Measurements from ENCODE around the gene DCTN2.
A peak's percentile ranks its signal among the peaks of the same experiment; 100 is the strongest.
"Not testable (repeated sequence)": the region's sequence is repeated elsewhere in the genome, so short reads cannot be mapped to it uniquely, and the experiment has no call there.

DCTN2 gene

DNA sequence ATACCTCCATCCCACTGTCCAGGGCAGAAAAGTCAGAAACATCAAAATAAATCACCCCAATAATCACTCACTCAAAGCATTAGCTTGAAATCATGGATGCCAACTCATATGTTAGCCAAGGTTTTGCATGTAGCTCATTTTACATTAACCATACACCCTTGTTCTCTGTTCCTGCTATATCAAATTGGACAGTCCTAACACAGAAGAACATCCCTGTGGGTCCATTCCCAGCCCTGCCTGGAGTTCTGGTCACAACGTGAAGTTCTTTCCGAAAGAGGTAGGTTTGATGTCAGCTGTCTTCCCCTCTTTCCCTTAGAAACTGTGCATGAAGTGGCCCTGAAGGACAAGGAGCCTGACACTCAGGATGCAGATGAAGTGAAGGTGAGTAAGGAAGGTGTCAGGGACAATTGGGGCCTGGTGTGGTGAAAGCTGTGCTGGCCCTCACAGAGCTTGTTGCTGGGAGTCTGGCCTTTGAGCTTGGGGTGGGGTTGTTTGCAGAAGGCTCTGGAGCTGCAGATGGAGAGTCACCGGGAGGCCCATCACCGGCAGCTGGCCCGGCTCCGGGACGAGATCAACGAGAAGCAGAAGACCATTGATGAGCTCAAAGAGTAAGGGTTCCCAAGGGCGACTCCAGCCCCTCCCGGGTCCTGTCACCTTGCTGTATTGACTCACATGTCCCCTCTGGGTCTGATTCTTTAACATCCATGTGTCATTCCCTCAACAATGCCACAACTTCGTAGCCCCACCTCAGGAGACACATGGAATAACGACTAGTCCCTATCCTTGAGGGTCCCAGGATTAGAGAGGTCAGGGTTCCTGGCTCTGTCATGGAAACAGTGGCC is 29.0 kb upstream of the DCTN2 start:
- DNase-seq (ENCODE audit: low read depth), result no peak
- H3K4me3 ChIP-seq (ENCODE audit: low read length), result no peak overlapping the region
- H3K4me1 ChIP-seq (ENCODE audit: control insufficient read depth, insufficient read depth, low read length), result no peaks in the 10 kb centered on the region
- peaks cover 53% of the 10 kb centered on the region for H3K27me3 ChIP-seq (replicated peaks; ENCODE audit: control insufficient read depth, insufficient read depth, low read length)
- no peaks in the 10 kb centered on the region for H3K36me3 ChIP-seq (ENCODE audit: control insufficient read depth, insufficient read depth, low read length, severe bottlenecking)
- H3K9me3 ChIP-seq (ENCODE audit: control insufficient read depth, low read length), result no peaks in the 10 kb centered on the region
- no peak overlapping the region for H3K9ac ChIP-seq (ENCODE audit: low read length)

DNA sequence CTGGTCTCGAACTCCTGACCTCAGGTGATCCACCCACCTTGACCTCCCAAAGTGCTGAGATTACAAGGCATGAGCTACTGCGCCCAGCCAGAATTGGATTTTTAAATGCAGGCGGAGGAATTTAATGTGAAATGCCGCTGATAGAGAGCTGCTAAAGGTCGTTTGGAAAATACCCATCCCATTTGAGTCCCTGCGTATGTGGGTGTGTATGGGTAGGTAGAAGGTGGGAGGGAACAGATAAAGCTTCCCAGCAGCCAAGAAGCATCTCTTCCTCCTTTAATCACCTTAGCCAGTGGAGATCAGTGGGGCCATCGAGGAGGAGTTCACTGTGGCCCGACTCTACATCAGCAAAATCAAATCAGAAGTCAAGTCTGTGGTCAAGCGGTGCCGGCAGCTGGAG is 27.8 kb upstream of the DCTN2 start:
- H3K4me3 ChIP-seq (ENCODE audit: low read length), result no peak overlapping the region

GRCh38 chr12:57571926-57572762 is 25.2 kb upstream of the DCTN2 start:
- no peak for DNase-seq (ENCODE audit: low read depth)
- no peak overlapping the region for H3K4me3 ChIP-seq (ENCODE audit: low read length)

More for the DNA sequence above, 27.8 kb upstream of the DCTN2 start:
- no peaks in the 10 kb centered on the region for H3K4me1 ChIP-seq (ENCODE audit: control insufficient read depth, insufficient read depth, low read length)
- peaks cover 49% of the 10 kb centered on the region for H3K27me3 ChIP-seq (replicated peaks; ENCODE audit: control insufficient read depth, insufficient read depth, low read length)
- H3K9me3 ChIP-seq (ENCODE audit: control insufficient read depth, low read length), result no peaks in the 10 kb centered on the region
- no peak overlapping the region for H3K9ac ChIP-seq (ENCODE audit: low read length)
- DNase-seq (ENCODE audit: low read depth), result no peak
- no peaks in the 10 kb centered on the region for H3K36me3 ChIP-seq (ENCODE audit: control insufficient read depth, insufficient read depth, low read length, severe bottlenecking)

DNA sequence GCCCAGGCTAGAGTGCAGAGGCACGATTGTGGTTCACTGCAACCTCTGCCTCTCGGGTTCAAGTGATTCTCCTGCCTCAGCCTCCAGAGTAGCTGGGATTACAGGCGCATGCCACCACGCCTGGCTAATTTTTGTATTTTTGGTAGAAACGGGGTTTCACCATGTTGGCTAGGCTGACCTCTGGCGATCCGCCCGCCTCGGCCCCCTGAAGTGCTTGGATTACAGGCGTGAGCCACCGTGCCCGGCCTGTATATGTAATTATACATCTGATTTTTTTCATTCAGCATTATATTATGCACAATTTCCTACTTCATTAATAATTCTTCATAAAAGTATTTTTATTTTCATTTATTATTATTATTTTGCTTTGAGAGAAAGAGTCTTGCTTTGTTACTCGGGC is 23.4 kb upstream of the DCTN2 start:
- H3K4me3 ChIP-seq (ENCODE audit: low read length); H3K4me1 ChIP-seq (ENCODE audit: control insufficient read depth, insufficient read depth, low read length); DNase-seq (ENCODE audit: low read depth); H3K9me3 ChIP-seq (ENCODE audit: control insufficient read depth, low read length); H3K36me3 ChIP-seq (ENCODE audit: control insufficient read depth, insufficient read depth, low read length, severe bottlenecking); H3K9ac ChIP-seq (ENCODE audit: low read length): not testable (repeated sequence)
- peaks cover 43% of the 10 kb centered on the region for H3K27me3 ChIP-seq (replicated peaks; ENCODE audit: control insufficient read depth, insufficient read depth, low read length)

More at GRCh38 chr12:57571926-57572762, 25.2 kb upstream of the DCTN2 start:
- Histone ChIP-seq H3K36me3 (ENCODE audit: control insufficient read depth, insufficient read depth, low read length, severe bottlenecking) (no peaks in the 10 kb centered on the region), H3K27me3 (replicated peaks; ENCODE audit: control insufficient read depth, insufficient read depth, low read length) (peaks cover 54% of the 10 kb centered on the region), H3K9ac (ENCODE audit: low read length) (no peak overlapping the region), H3K4me1 (ENCODE audit: control insufficient read depth, insufficient read depth, low read length) (no peaks in the 10 kb centered on the region), H3K9me3 (ENCODE audit: control insufficient read depth, low read length) (no peaks in the 10 kb centered on the region)

GRCh38 chr12:57569858-57570257 is 22.9 kb upstream of the DCTN2 start:
- peaks cover 41% of the 10 kb centered on the region for H3K27me3 ChIP-seq (replicated peaks; ENCODE audit: control insufficient read depth, insufficient read depth, low read length)
- no peak for DNase-seq (ENCODE audit: low read depth)
- no peaks in the 10 kb centered on the region for H3K4me1 ChIP-seq (ENCODE audit: control insufficient read depth, insufficient read depth, low read length)
- H3K9ac ChIP-seq (ENCODE audit: low read length), result no peak overlapping the region
- H3K4me3 ChIP-seq (ENCODE audit: low read length), result no peak overlapping the region
- H3K36me3 ChIP-seq (ENCODE audit: control insufficient read depth, insufficient read depth, low read length, severe bottlenecking), result no peaks in the 10 kb centered on the region
- H3K9me3 ChIP-seq (ENCODE audit: control insufficient read depth, low read length), result no peaks in the 10 kb centered on the region

DNA sequence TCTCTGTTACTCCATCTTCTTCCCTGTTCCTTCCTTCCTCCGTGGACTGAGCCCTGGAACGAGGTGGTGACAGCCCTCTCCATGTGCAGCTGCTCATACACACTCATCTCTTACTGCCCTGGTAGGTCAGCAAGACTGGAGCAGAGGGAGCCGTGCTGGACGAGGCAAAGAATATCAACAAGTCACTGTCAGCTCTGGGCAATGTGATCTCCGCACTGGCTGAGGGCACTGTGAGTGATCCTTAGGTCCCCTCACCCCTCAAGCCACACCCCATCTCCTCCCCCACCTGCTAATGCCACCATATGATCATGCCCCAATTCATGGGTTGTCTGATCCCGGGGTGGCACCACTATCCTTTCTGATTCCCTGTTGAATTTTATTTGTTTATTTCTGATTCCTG is 21.8 kb upstream of the DCTN2 start:
- no peak overlapping the region for H3K9ac ChIP-seq (ENCODE audit: low read length)
- no peaks in the 10 kb centered on the region for H3K4me1 ChIP-seq (ENCODE audit: control insufficient read depth, insufficient read depth, low read length)
- no peaks in the 10 kb centered on the region for H3K9me3 ChIP-seq (ENCODE audit: control insufficient read depth, low read length)
- no peak for DNase-seq (ENCODE audit: low read depth)
- H3K4me3 ChIP-seq (ENCODE audit: low read length), result no peak overlapping the region
- peaks cover 46% of the 10 kb centered on the region for H3K27me3 ChIP-seq (replicated peaks; ENCODE audit: control insufficient read depth, insufficient read depth, low read length)
- H3K36me3 ChIP-seq (ENCODE audit: control insufficient read depth, insufficient read depth, low read length, severe bottlenecking), result no peaks in the 10 kb centered on the region

DNA sequence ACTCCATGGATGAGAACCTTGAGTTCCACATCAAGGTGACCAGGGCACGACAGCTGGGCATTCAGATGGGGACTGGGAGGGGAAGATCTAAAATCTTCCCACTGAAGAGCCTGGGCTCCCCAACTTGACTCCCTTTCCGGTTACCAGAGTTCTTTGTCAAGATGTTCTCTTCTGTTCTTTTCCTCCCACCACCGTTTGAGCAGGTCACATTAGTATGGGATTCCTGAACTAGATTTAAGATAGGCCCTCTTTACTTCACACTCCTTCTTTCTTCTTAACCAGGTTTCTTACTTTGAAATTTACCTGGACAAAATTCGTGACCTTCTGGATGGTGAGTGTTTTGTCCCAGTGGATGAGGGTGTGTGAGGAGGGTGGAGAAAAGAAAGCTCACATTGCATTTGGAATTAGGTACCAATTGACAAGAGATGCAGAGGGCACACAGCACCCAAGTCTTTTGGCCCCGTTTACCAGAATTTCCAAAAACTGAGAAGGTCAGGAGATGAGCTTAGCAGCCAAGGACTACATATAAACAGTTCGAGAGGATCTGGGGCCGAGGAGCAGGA is 17.3 kb upstream of the DCTN2 start:
- no peak overlapping the region for H3K4me3 ChIP-seq (ENCODE audit: low read length)

GRCh38 chr12:57563358-57563757 is 16.4 kb upstream of the DCTN2 start:
- Histone ChIP-seq H3K4me1 (ENCODE audit: control insufficient read depth, insufficient read depth, low read length) (no peaks in the 10 kb centered on the region), H3K27me3 (replicated peaks; ENCODE audit: control insufficient read depth, insufficient read depth, low read length) (peaks cover 19% of the 10 kb centered on the region), H3K36me3 (ENCODE audit: control insufficient read depth, insufficient read depth, low read length, severe bottlenecking) (no peaks in the 10 kb centered on the region), H3K9me3 (ENCODE audit: control insufficient read depth, low read length) (no peaks in the 10 kb centered on the region), H3K9ac (ENCODE audit: low read length) (no peak overlapping the region), H3K4me3 (ENCODE audit: low read length) (no peak overlapping the region)
- no peak for DNase-seq (ENCODE audit: low read depth)

More for the DNA sequence above, 17.3 kb upstream of the DCTN2 start:
- H3K9ac ChIP-seq (ENCODE audit: low read length), result no peak overlapping the region
- DNase-seq (ENCODE audit: low read depth), result no peak
- no peaks in the 10 kb centered on the region for H3K4me1 ChIP-seq (ENCODE audit: control insufficient read depth, insufficient read depth, low read length)
- no peaks in the 10 kb centered on the region for H3K9me3 ChIP-seq (ENCODE audit: control insufficient read depth, low read length)
- H3K36me3 ChIP-seq (ENCODE audit: control insufficient read depth, insufficient read depth, low read length, severe bottlenecking), result no peaks in the 10 kb centered on the region
- H3K27me3 ChIP-seq (replicated peaks; ENCODE audit: control insufficient read depth, insufficient read depth, low read length), result peaks cover 28% of the 10 kb centered on the region

DNA sequence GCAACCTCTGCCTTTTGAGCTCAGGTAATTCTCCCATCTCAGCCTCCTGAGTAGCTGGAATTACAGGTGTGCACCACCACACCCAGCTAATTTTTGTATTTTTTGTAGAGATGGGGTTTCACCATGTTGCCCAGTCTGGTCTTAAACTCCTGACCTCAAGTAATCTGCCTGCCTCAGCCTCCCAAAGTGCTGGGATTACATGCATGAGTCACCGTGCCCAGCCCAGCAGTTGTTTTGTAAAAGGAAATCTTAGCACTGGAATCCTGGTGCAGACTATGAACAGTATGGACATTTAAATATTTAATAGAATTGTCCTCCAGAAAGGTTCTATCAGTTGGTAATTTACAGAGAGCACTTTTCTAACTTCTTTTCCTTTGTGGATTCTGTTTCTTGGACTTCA is 14.1 kb upstream of the DCTN2 start:
- not testable (repeated sequence) for H3K4me1 ChIP-seq (ENCODE audit: control insufficient read depth, insufficient read depth, low read length); H3K36me3 ChIP-seq (ENCODE audit: control insufficient read depth, insufficient read depth, low read length, severe bottlenecking); H3K4me3 ChIP-seq (ENCODE audit: low read length); H3K9me3 ChIP-seq (ENCODE audit: control insufficient read depth, low read length); H3K9ac ChIP-seq (ENCODE audit: low read length)
- peaks cover 15% of the 10 kb centered on the region for H3K27me3 ChIP-seq (replicated peaks; ENCODE audit: control insufficient read depth, insufficient read depth, low read length)
- DNase-seq (ENCODE audit: low read depth), result peak; percentile 49

GRCh38 chr12:57560516-57560915 is 13.5 kb upstream of the DCTN2 start:
- Histone ChIP-seq H3K27me3 (replicated peaks; ENCODE audit: control insufficient read depth, insufficient read depth, low read length) (peaks cover 15% of the 10 kb centered on the region), H3K36me3 (ENCODE audit: control insufficient read depth, insufficient read depth, low read length, severe bottlenecking) (no peaks in the 10 kb centered on the region), H3K4me1 (ENCODE audit: control insufficient read depth, insufficient read depth, low read length) (no peaks in the 10 kb centered on the region), H3K9me3 (ENCODE audit: control insufficient read depth, low read length) (no peaks in the 10 kb centered on the region), H3K4me3 (ENCODE audit: low read length) (no peak overlapping the region), H3K9ac (ENCODE audit: low read length) (no peak overlapping the region)
- DNase-seq (ENCODE audit: low read depth), result no peak

- Histone ChIP-seq H3K9me3 (ENCODE audit: control insufficient read depth, low read length) (no peaks in the 10 kb centered on the region), H3K9ac (ENCODE audit: low read length) (no peak overlapping the region), H3K27me3 (replicated peaks; ENCODE audit: control insufficient read depth, insufficient read depth, low read length) (peaks cover 19% of the 10 kb centered on the region), H3K4me1 (ENCODE audit: control insufficient read depth, insufficient read depth, low read length) (no peaks in the 10 kb centered on the region), H3K36me3 (ENCODE audit: control insufficient read depth, insufficient read depth, low read length, severe bottlenecking) (no peaks in the 10 kb centered on the region), H3K4me3 (ENCODE audit: low read length) (no peak overlapping the region)
- no peak for DNase-seq (ENCODE audit: low read depth)
Observed at GRCh38 chr12:57558864-57559263, 11.9 kb upstream of the DCTN2 start.

Measured in adipocyte (in vitro differentiated cells).